Prostate gland (tissue), 2 donors: ENCODE data around the gene ANAPC16.

Source experiments
- CTCF ChIP-seq, 4 experiments: fragments of 200-600 bp in 2 of 4; fragments of 450-650 bp in 2 of 4; sonication (generic) in 2 of 4; IDR thresholded peaks; 1 replicate in 3 of 4; 2 replicates in 1 of 4; pipeline ENCODE4 v1.5.1; 2016 to 2019; ENCODE audit warnings: antibody characterized with exemption in 4 of 4, mild to moderate bottlenecking in 2 of 4, moderate library complexity in 2 of 4
- POLR2A ChIP-seq: fragments of 450-650 bp; IDR thresholded peaks from one replicate; pipeline ENCODE4 v1.6.1; 2016; ENCODE audit warnings: antibody characterized with exemption, mild to moderate bottlenecking
- POLR2AphosphoS5 ChIP-seq: sonication (generic); formaldehyde crosslinking; IDR thresholded peaks from one replicate; pipeline ENCODE4 v1.6.1; 2017; ENCODE audit warnings: antibody characterized with exemption

GRCh38 chr10:72241691-72242252 lies 26.0 kb downstream of the ANAPC16 start:
- TF ChIP-seq CTCF (IDR thresholded peaks at IDR 0.05) (no peak), POLR2AphosphoS5 (no peak), POLR2A (no peak)
